H9 (cell line): Measurements from ENCODE around the gene TRMT2A. TPM values are rescaled to one million over a fixed set of nuclear protein-coding genes. Genes with fewer than 3 reads are reported as not detected.
A peak's percentile ranks its signal among the peaks of the same experiment; 100 is the strongest.

Experiments used
- DNase-seq: peaks from one replicate; pipeline ENCODE4 v3.0.0-alpha.2; 2017
- H2AFZ ChIP-seq: one replicate; pipeline ENCODE4 v1.6.1; 2013; ENCODE audit warnings: mild to moderate bottlenecking, low read length, control low read depth, moderate library complexity
- H2AK5ac ChIP-seq: 2 replicates; pipeline ENCODE4 v1.6.1; 2013; ENCODE audit warnings: low read length, control low read depth, mixed read lengths; ENCODE audit not compliant: insufficient read length
- H2BK120ac ChIP-seq: one replicate; pipeline ENCODE4 v1.6.1; 2013; ENCODE audit warnings: low read depth, mild to moderate bottlenecking, low read length, control low read depth, inconsistent platforms; ENCODE audit not compliant: poor library complexity, severe bottlenecking
- H2BK12ac ChIP-seq: 2 replicates; pipeline ENCODE4 v1.6.1; 2013; ENCODE audit warnings: low read length, control low read depth, mixed read lengths, low read depth; ENCODE audit not compliant: insufficient read length
- H2BK15ac ChIP-seq: 2 replicates; pipeline ENCODE4 v1.6.1; 2013; ENCODE audit warnings: low read depth, low read length, control low read depth
- H2BK20ac ChIP-seq: one replicate; pipeline ENCODE4 v1.6.1; 2013; ENCODE audit warnings: low read depth, mild to moderate bottlenecking, low read length, control low read depth, inconsistent platforms; ENCODE audit not compliant: poor library complexity, severe bottlenecking
- H2BK5ac ChIP-seq: 2 replicates; pipeline ENCODE4 v1.6.1; 2013; ENCODE audit warnings: low read length, control low read depth, mixed read lengths; ENCODE audit not compliant: insufficient read length
- H3K14ac ChIP-seq: 2 replicates; pipeline ENCODE4 v1.6.1; 2013; ENCODE audit warnings: low read length, control low read depth; ENCODE audit not compliant: insufficient read depth
- H3K18ac ChIP-seq: 2 replicates; pipeline ENCODE4 v1.6.1; 2013; ENCODE audit warnings: low read depth, mild to moderate bottlenecking, mixed read lengths, low read length, control low read depth; ENCODE audit not compliant: insufficient read length
- H3K23ac ChIP-seq: 2 replicates; pipeline ENCODE4 v1.6.1; 2013; ENCODE audit warnings: low read length, control low read depth, mixed read lengths, low read depth; ENCODE audit not compliant: insufficient read length
- H3K23me2 ChIP-seq: 2 replicates; pipeline ENCODE4 v1.6.1; 2013; ENCODE audit warnings: low read depth, mild to moderate bottlenecking, mixed read lengths, low read length, control low read depth; ENCODE audit not compliant: insufficient read length, poor library complexity, severe bottlenecking
- H3K27ac ChIP-seq: 2 replicates; pipeline ENCODE4 v1.5.1; 2013; ENCODE audit warnings: low read length, control low read depth, mixed read lengths, low read depth; ENCODE audit not compliant: insufficient read length
- H3K27me3 ChIP-seq: 2 replicates; pipeline ENCODE4 v1.6.1; 2013; ENCODE audit warnings: low read length, control low read depth, inconsistent platforms; ENCODE audit not compliant: insufficient read depth
- H3K4ac ChIP-seq: 2 replicates; pipeline ENCODE4 v1.6.1; 2013; ENCODE audit warnings: low read depth, mild to moderate bottlenecking, control low read depth, inconsistent platforms, low read length, moderate library complexity
- H3K4me1 ChIP-seq: 2 replicates; pipeline ENCODE4 v1.6.1; 2013; ENCODE audit warnings: low read length, control low read depth, inconsistent platforms; ENCODE audit not compliant: insufficient read depth
- H3K4me2 ChIP-seq: 2 replicates; pipeline ENCODE4 v1.6.1; 2013; ENCODE audit warnings: low read length, control low read depth, mixed read lengths; ENCODE audit not compliant: insufficient read length, insufficient read depth
- H3K56ac ChIP-seq: 2 replicates; pipeline ENCODE4 v1.6.1; 2013; ENCODE audit warnings: low read depth, mild to moderate bottlenecking, mixed read lengths, low read length, control low read depth; ENCODE audit not compliant: insufficient read length
- H3K79me1 ChIP-seq: 2 replicates; pipeline ENCODE4 v1.6.1; 2013; ENCODE audit warnings: low read depth, mild to moderate bottlenecking, moderate library complexity, low read length, control low read depth, inconsistent platforms; ENCODE audit not compliant: insufficient read depth, poor library complexity, severe bottlenecking
- H3K79me2 ChIP-seq: 2 replicates; pipeline ENCODE4 v1.6.1; 2013; ENCODE audit warnings: low read length, control low read depth, inconsistent platforms; ENCODE audit not compliant: insufficient read depth
- H3K9ac ChIP-seq: 2 replicates; pipeline ENCODE4 v1.6.1; 2013; ENCODE audit warnings: low read length, control low read depth, mixed read lengths; ENCODE audit not compliant: insufficient read length; ENCODE audit errors: extremely low read depth
- H3K9me3 ChIP-seq: one replicate; pipeline ENCODE4 v1.6.1; 2013; ENCODE audit warnings: low read depth, low read length, inconsistent platforms; ENCODE audit not compliant: control insufficient read depth
- H3T11ph ChIP-seq: one replicate; pipeline ENCODE4 v1.6.1; 2013; ENCODE audit warnings: mild to moderate bottlenecking, low read length, control low read depth, inconsistent platforms
- H4K20me1 ChIP-seq: one replicate; pipeline ENCODE4 v1.6.1; 2013; ENCODE audit not compliant: control insufficient read depth, insufficient read length, insufficient read depth
- H4K5ac ChIP-seq: 2 replicates; pipeline ENCODE4 v1.6.1; 2013; ENCODE audit warnings: low read depth, mild to moderate bottlenecking, mixed read lengths, low read length, control low read depth; ENCODE audit not compliant: insufficient read length
- H4K8ac ChIP-seq: replicated peaks from 2 replicates; pipeline ENCODE4 v1.6.1; 2013; ENCODE audit warnings: low read length, control low read depth, mixed read lengths, low read depth; ENCODE audit not compliant: insufficient read length
- H4K91ac ChIP-seq: 2 replicates; pipeline ENCODE4 v1.6.1; 2013; ENCODE audit warnings: low read depth, mild to moderate bottlenecking, moderate library complexity, mixed read lengths, low read length, control low read depth; ENCODE audit not compliant: insufficient read length
- H3K27ac Mint-ChIP-seq, 3 experiments: 2 replicates in 2 of 3; 3 replicates in 1 of 3; pipeline ENCODE4 v1.8.0; 2020 to 2021; ENCODE audit warnings: mixed read lengths in 3 of 3, mild to moderate bottlenecking in 1 of 3, moderate library complexity in 1 of 3
- H3K27me3 Mint-ChIP-seq: 2 replicates; pipeline ENCODE4 v1.8.0; 2021; ENCODE audit warnings: low read depth, mild to moderate bottlenecking, moderate library complexity, mixed read lengths
- H3K36me3 Mint-ChIP-seq, 3 experiments: 2 replicates in 2 of 3; 3 replicates in 1 of 3; pipeline ENCODE4 v1.8.0; 2020 to 2021; ENCODE audit warnings: low read depth in 3 of 3, mixed read lengths in 3 of 3; ENCODE audit not compliant: insufficient read depth in 1 of 3
- H3K4me1 Mint-ChIP-seq, 2 experiments: 2 replicates each; pipeline ENCODE4 v1.8.0; 2020; ENCODE audit warnings: mixed read lengths in 2 of 2
- H3K4me3 Mint-ChIP-seq, 2 experiments: 2 replicates in 1 of 2; 3 replicates in 1 of 2; pipeline ENCODE4 v1.8.0; 2020 to 2021; ENCODE audit warnings: mild to moderate bottlenecking in 2 of 2, mixed read lengths in 2 of 2, moderate library complexity in 1 of 2
- H3K9me3 Mint-ChIP-seq, 2 experiments: 2 replicates in 1 of 2; 3 replicates in 1 of 2; pipeline ENCODE4 v1.8.0; 2020; ENCODE audit warnings: mild to moderate bottlenecking in 2 of 2, mixed read lengths in 2 of 2, moderate library complexity in 1 of 2
- CTCF ChIP-seq: fragments of 200-600 bp; sonication (generic); conservative IDR thresholded peaks from 3 replicates; pipeline ENCODE4 v1.8.0; 2021; ENCODE audit warnings: antibody characterized with exemption, mild to moderate bottlenecking
- WGBS: extraction: QIAGEN DNeasy Blood & Tissue Kit; methylation state at CpG from one replicate; pipeline ENCODE4 v1.1.7; 2013; ENCODE audit warnings: missing lambda C conversion rate, low lambda C conversion rate, mixed read lengths; ENCODE audit not compliant: insufficient read length; ENCODE audit errors: extremely low coverage; 5-methylcytosine and 5-hydroxymethylcytosine counted together
- total RNA-seq: library from RNA; stranded (reverse); gene quantifications from 2 replicates; pipeline ENCODE4 v1.2.1, GENCODE V29; 2021

TRMT2A gene
- total RNA-seq, 1 experiment from 2014 or later: 58.2 TPM

- no peak overlapping the region for H2BK20ac ChIP-seq
- no peaks in the 10 kb centered on the region for H3K27me3 ChIP-seq
- no peak overlapping the region for H3K4me2 ChIP-seq
- no peak overlapping the region for H2BK5ac ChIP-seq
- H3K4me3 Mint-ChIP-seq: no peak overlapping the region
- no peak overlapping the region for H3K56ac ChIP-seq
- H3T11ph ChIP-seq: no peak overlapping the region
- H3K9me3 ChIP-seq: no peaks in the 10 kb centered on the region
- no peak overlapping the region for H4K8ac ChIP-seq
- no peak overlapping the region for H2AFZ ChIP-seq
- H3K4me1 ChIP-seq: no peaks in the 10 kb centered on the region
- no CpG with 5 or more reads among the region's 9 CpGs for WGBS
- no peak for TF ChIP-seq CTCF
- H4K5ac ChIP-seq: no peak overlapping the region
- no peaks in the 10 kb centered on the region for H3K79me1 ChIP-seq
- H3K4me1 Mint-ChIP-seq: peaks cover 4 to 11% of the 10 kb centered on the region in 2 experiments
- no peak overlapping the region for H3K4ac ChIP-seq
- H3K27ac ChIP-seq: no peak overlapping the region
- H3K79me2 ChIP-seq: no peaks in the 10 kb centered on the region
- H2AK5ac ChIP-seq: no peak overlapping the region
- H2BK12ac ChIP-seq: no peak overlapping the region
- no peak overlapping the region for H2BK120ac ChIP-seq
- H3K9ac ChIP-seq: no peak overlapping the region
- H3K9me3 Mint-ChIP-seq: peaks cover 2 to 13% of the 10 kb centered on the region in 2 experiments; a peak in 4 of 5 replicates
- no peak overlapping the region for H3K23ac ChIP-seq
- H4K20me1 ChIP-seq: no peaks in the 10 kb centered on the region
- peaks cover 0 to 3% (median 0%) of the 10 kb centered on the region in 3 experiments; a peak in 1 of 7 replicates for H3K36me3 Mint-ChIP-seq
- DNase-seq: peak; percentile 88
- H3K27ac Mint-ChIP-seq: peak overlapping the region in 1 of 3 experiments; percentile 49; a peak in 1 of 7 replicates
- H3K27me3 Mint-ChIP-seq: no peaks in the 10 kb centered on the region
- H3K14ac ChIP-seq: peak overlapping the region; percentile 4; the same call in 1 of the 2 replicates
- no peak overlapping the region for H3K18ac ChIP-seq
- no peak overlapping the region for H4K91ac ChIP-seq
- H2BK15ac ChIP-seq: no peak overlapping the region
- H3K23me2 ChIP-seq: peaks cover under 1% of the 10 kb centered on the region
Measured at GRCh38 chr22:20159076-20159475, 42.0 kb upstream of the TRMT2A start.
